HL-60 (cell line): Measurements from ENCODE around the gene TMEM101.

ENCODE experiments used
- CTCF ChIP-seq: IDR thresholded peaks from one replicate; pipeline ENCODE4 v1.5.1; 2011; ENCODE audit warnings: low read length, control low read depth, inconsistent platforms; ENCODE audit not compliant: insufficient read depth
- GABPA ChIP-seq: IDR thresholded peaks from 2 replicates; pipeline ENCODE4 v1.6.1; 2012; ENCODE audit warnings: low read depth
- POLR2AphosphoS5 ChIP-seq: IDR thresholded peaks from 2 replicates; pipeline ENCODE4 v1.6.1; 2012; ENCODE audit warnings: low read depth
- REST ChIP-seq: IDR thresholded peaks from 2 replicates; pipeline ENCODE4 v1.6.1; 2012; ENCODE audit warnings: low read depth; ENCODE audit not compliant: insufficient replicate concordance

- no peak for TF ChIP-seq CTCF
- TF ChIP-seq REST: no peak
- no peak for TF ChIP-seq GABPA
- no peak for TF ChIP-seq POLR2AphosphoS5
Observed at GRCh38 chr17:44024853-44025252, 10.1 kb upstream of the TMEM101 start.
